Upper lobe of right lung (tissue), 1 donor: Measurements from ENCODE around the gene SRPK2. TPM values are rescaled to one million over a fixed set of nuclear protein-coding genes. Genes with fewer than 3 reads are reported as not detected.

Source experiments
- ATAC-seq: fragments of 200-7000 bp; cut with Tn5 transposase; one replicate; pipeline ENCODE4 v1.9.1; 2020; ENCODE audit warnings: mild to moderate bottlenecking, moderate library complexity
- DNase-seq: peaks from one replicate; pipeline ENCODE4 v3.0.0-alpha.2; 2020
- H3K27ac ChIP-seq: fragments of 200-600 bp; one replicate; pipeline ENCODE4 v1.8.0; 2022
- H3K27me3 ChIP-seq: fragments of 200-600 bp; one replicate; pipeline ENCODE4 v1.8.0; 2022; ENCODE audit warnings: mild to moderate bottlenecking
- H3K36me3 ChIP-seq: fragments of 200-600 bp; one replicate; pipeline ENCODE4 v1.8.0; 2022
- H3K4me1 ChIP-seq: fragments of 200-600 bp; one replicate; pipeline ENCODE4 v1.8.0; 2022
- H3K4me3 ChIP-seq: fragments of 200-600 bp; one replicate; pipeline ENCODE4 v1.8.0; 2022; ENCODE audit warnings: mild to moderate bottlenecking
- H3K9me3 ChIP-seq: fragments of 200-600 bp; one replicate; pipeline ENCODE4 v1.8.0; 2022
- CTCF ChIP-seq: fragments of 200-600 bp; IDR thresholded peaks from one replicate; pipeline ENCODE4 v1.8.0; 2022; ENCODE audit warnings: antibody characterized with exemption
- intact Hi-C: fragments of 100-400 bp; cut with DNase I; formaldehyde crosslinking; loops from one replicate; pipeline ENCODE4 v1.11.0; 2022
- total RNA-seq: library from RNA; stranded (reverse); fragmentation: NEBNext Ultra II Directional; extraction: Animal tissue kit (Norgen Biotek cat#: 25700); gene quantifications from one replicate; pipeline ENCODE4 v1.2.1, GENCODE V29; 2021
- donor health status: DM: no; HTN: yes; CAD: no; lungs with severe emphysema.

Gene SRPK2
- total RNA-seq, 1 donor from 2014 or later, result 48.5 TPM

- Histone ChIP-seq H3K36me3 (no peaks in the 10 kb centered on the region), H3K27me3 (no peaks in the 10 kb centered on the region), H3K4me1 (no peaks in the 10 kb centered on the region), H3K27ac (no peak overlapping the region), H3K9me3 (no peaks in the 10 kb centered on the region), H3K4me3 (no peak overlapping the region)
- TF ChIP-seq CTCF, result no peak
- intact Hi-C loops, result no loop called here
- ATAC-seq, result no peak
- DNase-seq, result no peak
Observed at GRCh38 chr7:105402221-105403095, 13.7 kb upstream of the SRPK2 start.

DNA sequence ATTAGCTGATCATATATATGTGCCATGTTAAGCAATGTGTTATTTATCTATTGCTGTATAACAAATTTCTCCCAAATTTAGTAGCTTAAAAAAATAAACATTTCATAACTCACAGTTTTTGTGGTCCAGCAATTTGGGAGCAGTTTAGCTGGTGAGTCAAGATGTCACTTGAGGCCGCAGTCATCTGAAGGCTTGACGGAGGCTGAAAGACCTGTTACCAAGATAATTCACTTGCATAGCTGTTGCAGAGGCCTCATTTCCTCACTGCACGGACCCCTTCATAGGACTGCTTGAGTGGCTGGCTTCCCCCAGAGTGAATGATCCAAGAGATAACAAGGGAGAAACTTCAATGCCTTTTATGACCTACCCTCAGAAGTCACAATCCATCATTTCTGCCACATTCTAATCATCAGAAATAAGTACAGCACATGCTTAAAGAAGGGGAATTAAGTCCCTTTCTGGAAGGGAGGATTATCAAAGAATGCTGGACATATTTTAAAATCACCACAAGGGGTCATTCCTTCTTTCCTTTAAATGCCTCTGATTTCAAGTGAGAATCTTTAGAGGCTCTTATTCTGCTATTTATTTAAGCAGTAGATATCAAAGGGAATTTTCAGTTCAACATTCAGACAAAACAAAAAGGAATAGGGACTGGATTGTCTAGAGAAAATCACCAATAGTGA lies 10.5 kb upstream of the SRPK2 start:
- no peaks in the 10 kb centered on the region for H3K36me3 ChIP-seq
- DNase-seq, result no peak
- TF ChIP-seq CTCF, result peak; percentile 32

GRCh38 chr7:105396566-105396965 lies 7.8 kb upstream of the SRPK2 start:
- no peak overlapping the region for H3K27ac ChIP-seq
- TF ChIP-seq CTCF, result no peak
- H3K4me3 ChIP-seq, result no peak overlapping the region
- H3K36me3 ChIP-seq, result no peaks in the 10 kb centered on the region
- no peaks in the 10 kb centered on the region for H3K27me3 ChIP-seq
- DNase-seq (no peak), ATAC-seq (no peak)
- H3K4me1 ChIP-seq, result no peaks in the 10 kb centered on the region
- intact Hi-C loops, result no loop called here
- H3K9me3 ChIP-seq, result no peaks in the 10 kb centered on the region

More for the DNA sequence above, 10.5 kb upstream of the SRPK2 start:
- no peak for ATAC-seq
- H3K27me3 ChIP-seq, result no peaks in the 10 kb centered on the region
- intact Hi-C loops, result no loop called here
- H3K4me3 ChIP-seq, result no peak overlapping the region
- H3K4me1 ChIP-seq, result no peaks in the 10 kb centered on the region
- no peaks in the 10 kb centered on the region for H3K9me3 ChIP-seq
- no peak overlapping the region for H3K27ac ChIP-seq

DNA sequence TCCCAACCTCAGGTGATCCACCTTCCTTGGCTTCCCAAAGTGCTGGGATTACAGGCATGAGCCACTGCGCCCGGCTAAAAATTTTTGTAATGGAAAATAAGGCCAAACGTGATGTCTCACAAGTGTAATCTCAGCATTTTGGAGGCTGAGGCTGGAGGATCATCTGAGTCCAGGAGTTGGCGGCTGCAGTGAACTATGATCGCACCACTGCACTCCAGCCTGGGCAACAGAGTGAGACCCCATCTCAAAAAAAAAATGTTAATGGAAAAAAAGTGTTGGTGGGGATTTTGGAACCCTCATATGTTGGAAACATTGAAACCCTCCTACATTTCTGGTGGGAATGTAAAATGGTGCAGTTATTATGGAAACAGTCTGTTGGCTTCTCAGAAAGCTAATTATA lies 2.7 kb upstream of the SRPK2 start:
- Histone ChIP-seq H3K27me3 (no peaks in the 10 kb centered on the region), H3K36me3 (no peaks in the 10 kb centered on the region), H3K4me3 (no peak overlapping the region), H3K27ac (no peak overlapping the region), H3K9me3 (no peaks in the 10 kb centered on the region), H3K4me1 (no peaks in the 10 kb centered on the region)
- no peak for ATAC-seq
- no peak for DNase-seq
- no peak for TF ChIP-seq CTCF
- intact Hi-C loops, result no loop called here

DNA sequence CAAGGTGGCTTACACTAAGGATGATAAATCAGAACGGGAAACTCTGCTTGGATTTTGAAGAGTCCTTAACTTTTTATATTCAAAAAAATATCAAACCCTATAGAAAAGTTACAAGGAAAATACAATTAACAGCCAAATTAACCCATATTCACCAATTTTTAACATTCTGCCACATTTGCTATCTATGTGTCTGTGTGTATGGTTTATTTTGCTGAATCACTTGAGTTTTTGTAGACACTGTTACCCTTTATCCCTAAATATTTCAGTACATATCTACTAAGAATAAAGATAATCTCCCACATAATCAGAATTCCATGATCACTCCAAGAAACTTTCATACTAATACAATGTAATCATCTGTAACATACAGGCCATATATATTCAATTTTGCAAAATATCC lies 1.2 kb upstream of the SRPK2 start:
- no peak for TF ChIP-seq CTCF
- Histone ChIP-seq H3K4me3 (no peak overlapping the region), H3K9me3 (no peaks in the 10 kb centered on the region), H3K27me3 (no peaks in the 10 kb centered on the region), H3K36me3 (no peaks in the 10 kb centered on the region), H3K4me1 (no peaks in the 10 kb centered on the region), H3K27ac (no peak overlapping the region)
- intact Hi-C loops, result no loop called here
- no peak for DNase-seq
- ATAC-seq, result no peak
